AG04449 (cell line): ENCODE data around the gene ATAD3B.
"Not testable (repeated sequence)": the region's sequence is repeated elsewhere in the genome, so short reads cannot be mapped to it uniquely, and the experiment has no call there.

ENCODE experiments used
- CTCF ChIA-PET: fragments of 350-600 bp; formaldehyde crosslinking; extraction: SDS; loops from one replicate; lab custom pipeline; 2021; ENCODE audit warnings: antibody characterized with exemption; lab: Yijun Ruan, JAX
- POLR2A ChIA-PET: fragments of 400-600, 350-600 bp; formaldehyde crosslinking; extraction: SDS; loops from one replicate; lab custom pipeline; 2020; ENCODE audit warnings: antibody characterized with exemption, inconsistent platforms; lab: Yijun Ruan, JAX
- DNase-seq: peaks from one replicate; pipeline ENCODE4 v3.0.0-alpha.2; 2010; ENCODE audit warnings: low read depth, low spot score
- H3K4me3 ChIP-seq: 2 replicates; pipeline ENCODE4 v1.5.1; 2011; ENCODE audit warnings: low read depth, mild to moderate bottlenecking, control low read depth, low read length
- CTCF ChIP-seq: IDR thresholded peaks from one replicate; pipeline ENCODE4 v1.5.1; 2011; ENCODE audit warnings: mild to moderate bottlenecking, moderate library complexity, low read length, control low read depth, inconsistent platforms; ENCODE audit not compliant: insufficient read depth; ENCODE audit errors: missing control alignments

Gene ATAD3B

GRCh38 chr1:1439546-1440261 lies 31.9 kb upstream of the ATAD3B start:
- DNase-seq: no peak
- no peak overlapping the region for H3K4me3 ChIP-seq
- no peak for TF ChIP-seq CTCF
- ChIA-PET POLR2A (no interaction called here), CTCF (interaction anchor here (0.8 to 4.8 kb wide), 9 partner anchors 10 to 65 kb away, joined by 3 to 22 read pairs (median 5); partner anchors contain the start of genes ANKRD65 and CCNL2)

GRCh38 chr1:1440262-1441001 lies 31.1 kb upstream of the ATAD3B start:
- TF ChIP-seq CTCF: no peak
- ChIA-PET POLR2A (no interaction called here), CTCF (interaction anchor here (0.7 to 4.8 kb wide), 18 partner anchors 8 to 68 kb away, joined by 3 to 22 read pairs (median 5); partner anchors contain the start of genes ANKRD65, ATAD3C and CCNL2)
- H3K4me3 ChIP-seq: no peak overlapping the region
- no peak for DNase-seq

- CTCF ChIA-PET: interaction anchor here (0.7 to 4.8 kb wide), 22 partner anchors 8 to 69 kb away, joined by 3 to 22 read pairs (median 4); partner anchors contain the start of genes ANKRD65, ATAD3C, CCNL2 and MRPL20
- peak; percentile 89 for TF ChIP-seq CTCF
- no peak for DNase-seq
- H3K4me3 ChIP-seq: no peak overlapping the region
- POLR2A ChIA-PET: no interaction called here
These were observed 30.3 kb upstream of the ATAD3B start for GRCh38 chr1:1441002-1441888.

GRCh38 chr1:1442069-1442770 lies 29.3 kb upstream of the ATAD3B start:
- ChIA-PET CTCF (interaction anchor here (0.7 to 4.8 kb wide), 12 partner anchors 9 to 43 kb away, joined by 3 to 22 read pairs (median 8); partner anchors contain the start of genes CCNL2 and MRPL20), POLR2A (no interaction called here)
- H3K4me3 ChIP-seq: no peak overlapping the region
- TF ChIP-seq CTCF: no peak
- no peak for DNase-seq

- H3K4me3 ChIP-seq, POLR2A ChIA-PET, DNase-seq, CTCF ChIA-PET: not testable (repeated sequence)
These were observed 24.9 kb upstream of the ATAD3B start for GRCh38 chr1:1446631-1447030.
